HFF-Myc (cell line): ENCODE measurements around the gene ARHGAP33.
A peak's percentile ranks its signal among the peaks of the same experiment; 100 is the strongest.
"Not testable (repeated sequence)": the region's sequence is repeated elsewhere in the genome, so short reads cannot be mapped to it uniquely, and the experiment has no call there.

Source experiments
- DNase-seq: peaks from one replicate; pipeline ENCODE4 v3.0.0-alpha.2; 2011; ENCODE audit warnings: low read depth; ENCODE audit errors: extremely low read depth
- H3K4me3 ChIP-seq: replicated peaks from 2 replicates; pipeline ENCODE4 v1.5.1; 2011; ENCODE audit warnings: low read depth, mild to moderate bottlenecking, control low read depth, low read length
- TF ChIP-seq, protein P1 (sequence below): IDR thresholded peaks from 2 replicates; pipeline ENCODE4 v1.5.1; 2012; ENCODE audit warnings: mild to moderate bottlenecking, low read depth, low read length, control low read depth; ENCODE audit errors: missing control alignments

ARHGAP33 gene

DNA sequence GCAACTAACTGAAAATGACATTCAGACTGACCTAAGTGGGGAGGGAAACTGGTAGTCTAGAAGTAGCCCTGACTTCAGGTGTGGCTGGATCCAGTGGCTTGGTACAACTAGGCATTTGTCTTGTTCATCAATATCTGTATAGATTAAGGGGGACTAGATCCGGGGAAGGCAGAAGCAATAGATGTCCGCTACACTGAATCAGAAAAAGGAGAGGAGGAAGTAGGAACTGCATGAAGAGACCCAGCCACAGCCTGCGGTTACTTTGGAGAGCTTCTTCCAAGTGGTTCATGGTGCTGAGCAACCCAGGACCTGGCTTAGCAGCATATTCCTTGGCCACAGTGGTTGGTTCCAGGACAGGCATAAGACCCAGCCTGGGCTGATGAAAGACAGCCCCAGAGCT is 47.2 kb downstream of the ARHGAP33 start:
- TF ChIP-seq, protein P1, sequence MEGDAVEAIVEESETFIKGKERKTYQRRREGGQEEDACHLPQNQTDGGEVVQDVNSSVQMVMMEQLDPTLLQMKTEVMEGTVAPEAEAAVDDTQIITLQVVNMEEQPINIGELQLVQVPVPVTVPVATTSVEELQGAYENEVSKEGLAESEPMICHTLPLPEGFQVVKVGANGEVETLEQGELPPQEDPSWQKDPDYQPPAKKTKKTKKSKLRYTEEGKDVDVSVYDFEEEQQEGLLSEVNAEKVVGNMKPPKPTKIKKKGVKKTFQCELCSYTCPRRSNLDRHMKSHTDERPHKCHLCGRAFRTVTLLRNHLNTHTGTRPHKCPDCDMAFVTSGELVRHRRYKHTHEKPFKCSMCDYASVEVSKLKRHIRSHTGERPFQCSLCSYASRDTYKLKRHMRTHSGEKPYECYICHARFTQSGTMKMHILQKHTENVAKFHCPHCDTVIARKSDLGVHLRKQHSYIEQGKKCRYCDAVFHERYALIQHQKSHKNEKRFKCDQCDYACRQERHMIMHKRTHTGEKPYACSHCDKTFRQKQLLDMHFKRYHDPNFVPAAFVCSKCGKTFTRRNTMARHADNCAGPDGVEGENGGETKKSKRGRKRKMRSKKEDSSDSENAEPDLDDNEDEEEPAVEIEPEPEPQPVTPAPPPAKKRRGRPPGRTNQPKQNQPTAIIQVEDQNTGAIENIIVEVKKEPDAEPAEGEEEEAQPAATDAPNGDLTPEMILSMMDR: no peak
- no peak for DNase-seq
- no peak overlapping the region for H3K4me3 ChIP-seq

DNA sequence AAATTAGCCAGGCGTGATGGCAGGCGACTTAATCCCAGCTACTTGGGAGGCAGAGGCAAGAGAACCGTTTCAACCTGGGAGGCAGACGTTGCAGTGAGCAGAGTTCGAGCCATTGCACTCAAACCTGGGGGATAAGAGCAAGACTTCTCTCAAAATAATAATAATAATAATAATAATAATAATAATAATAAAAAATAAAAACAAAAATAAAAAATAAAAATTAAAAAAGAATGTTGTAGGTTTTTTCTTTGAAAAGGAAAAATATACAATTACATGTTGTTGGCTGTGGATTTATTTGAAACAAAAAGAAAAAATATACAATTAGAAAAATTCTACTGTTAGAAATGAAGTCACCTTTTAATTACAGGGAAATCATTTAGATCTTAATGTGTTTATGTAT is 48.8 kb downstream of the ARHGAP33 start:
- DNase-seq: no peak
- TF ChIP-seq, protein P1: no peak
- H3K4me3 ChIP-seq: no peak overlapping the region

DNA sequence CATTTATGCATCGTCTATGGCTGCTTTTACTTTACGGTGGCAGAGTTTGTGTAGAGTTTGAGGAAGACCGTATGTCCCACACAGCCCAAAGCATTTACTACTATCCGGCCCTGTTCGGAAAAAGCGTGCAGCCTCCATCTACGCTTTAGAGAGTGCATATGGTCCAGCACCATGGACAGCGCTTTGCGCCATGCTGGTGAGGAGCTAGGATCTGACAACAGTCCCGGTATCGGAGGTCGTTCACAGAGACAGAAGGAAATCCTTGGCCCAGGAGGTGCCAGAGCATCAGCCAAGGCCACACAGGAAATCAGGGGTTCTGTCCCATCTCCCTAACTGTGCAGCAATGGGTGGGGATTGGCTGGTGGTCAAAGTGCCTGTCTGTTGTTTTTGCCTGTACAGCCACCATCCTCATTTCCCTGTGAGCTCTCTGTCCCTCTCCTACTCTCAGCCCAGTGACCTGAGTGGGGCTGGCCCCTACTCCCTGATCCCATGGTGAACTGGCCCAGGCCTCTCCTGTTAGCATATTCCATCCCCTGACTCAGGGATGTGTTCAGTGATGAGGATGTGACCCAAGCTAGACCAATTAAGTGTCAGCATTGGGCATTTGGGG is 53.4 kb downstream of the ARHGAP33 start:
- peak; percentile 54 for DNase-seq
- TF ChIP-seq, protein P1: no peak
- H3K4me3 ChIP-seq: no peak overlapping the region

DNA sequence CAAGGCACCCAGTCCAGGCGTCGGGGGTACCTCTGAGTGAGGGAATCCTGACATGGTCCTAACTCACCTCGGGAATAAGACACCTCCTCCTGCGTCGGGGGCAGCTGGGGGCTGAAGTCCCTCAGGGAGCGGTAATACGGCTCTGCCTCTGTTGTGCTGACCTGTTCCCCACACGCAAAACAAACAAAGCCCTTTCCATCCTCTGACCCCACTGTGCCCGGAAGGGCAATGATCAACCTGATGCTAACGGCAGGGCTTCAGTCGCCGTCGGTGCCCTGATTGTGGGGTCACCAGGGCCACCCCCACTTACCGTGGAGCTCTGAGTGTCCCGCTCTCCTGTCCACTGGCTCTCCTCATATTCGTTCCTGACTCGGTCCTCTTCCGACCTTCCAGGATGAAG is 55.6 kb downstream of the ARHGAP33 start:
- no peak for DNase-seq
- no peak overlapping the region for H3K4me3 ChIP-seq
- TF ChIP-seq, protein P1: no peak

DNA sequence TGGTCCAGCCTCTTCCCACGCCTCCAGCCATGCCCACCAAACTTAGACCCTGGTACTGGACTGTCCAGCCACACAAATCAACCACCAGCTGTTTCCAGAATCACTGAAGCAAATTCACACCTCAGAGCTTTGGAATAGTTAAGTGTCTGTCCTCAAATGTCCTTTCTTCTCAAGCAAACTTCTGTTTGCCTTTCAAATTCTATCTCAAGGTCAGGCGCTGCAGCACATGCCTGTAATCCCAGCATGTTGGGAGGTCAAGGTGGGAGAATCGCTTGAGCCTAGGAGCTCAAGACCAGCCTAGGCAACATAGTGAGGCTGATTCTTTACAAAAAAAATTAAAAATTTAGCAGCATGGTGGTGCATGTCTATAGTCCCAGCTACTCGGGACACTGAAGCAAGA is 56.7 kb downstream of the ARHGAP33 start:
- DNase-seq: no peak
- H3K4me3 ChIP-seq: no peak overlapping the region
- TF ChIP-seq, protein P1: no peak

DNA sequence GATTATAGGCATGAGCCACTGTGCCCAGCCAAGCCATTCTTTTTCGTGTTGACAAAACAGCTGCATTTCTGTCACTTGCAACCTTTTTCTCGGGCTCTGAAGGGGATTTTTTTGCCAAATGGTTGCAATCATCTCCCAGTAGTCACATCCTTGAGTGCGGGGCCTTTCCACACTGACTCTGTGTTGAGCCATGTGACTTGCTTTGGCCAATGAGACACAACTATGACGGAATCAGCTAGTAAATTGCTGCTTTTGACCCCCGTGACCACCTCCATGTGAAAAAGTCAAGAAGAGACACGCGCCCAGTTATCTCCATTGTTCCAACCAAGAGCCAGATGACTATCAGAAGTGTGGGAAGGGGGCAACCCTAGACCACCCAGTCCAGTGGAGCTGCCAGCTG is 58.6 kb downstream of the ARHGAP33 start:
- no peak overlapping the region for H3K4me3 ChIP-seq
- no peak for DNase-seq
- TF ChIP-seq, protein P1: no peak

DNA sequence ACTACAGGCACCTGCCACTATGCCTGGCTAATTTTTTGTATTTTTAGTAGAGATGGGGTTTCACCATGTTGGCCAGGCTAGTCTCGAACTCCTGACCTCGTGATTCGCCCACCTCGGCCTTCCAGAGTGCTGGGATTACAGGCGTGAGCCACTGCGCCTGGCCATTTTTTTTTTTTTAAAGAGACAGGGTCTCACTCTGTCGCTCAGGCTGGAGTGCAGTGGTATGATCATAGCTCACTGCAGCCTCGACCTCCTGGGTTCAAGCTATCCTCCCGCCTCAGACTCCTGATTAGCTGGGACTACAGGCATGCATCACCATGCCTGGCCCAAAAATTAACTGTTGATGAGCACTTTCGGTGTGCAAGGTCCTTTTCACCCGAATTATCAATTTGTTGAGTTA is 60.7 kb downstream of the ARHGAP33 start:
- not testable (repeated sequence) for DNase-seq, H3K4me3 ChIP-seq
